HepG2 (cell line): ENCODE measurements around the gene COA1. TPM values are rescaled to one million over a fixed set of nuclear protein-coding genes. Genes with fewer than 3 reads are reported as not detected.

ENCODE experiments used
- CEBPG ChIP-seq: IDR thresholded peaks from 2 replicates; pipeline ENCODE4 v1.6.1; 2016
- ETS1 ChIP-seq: sonication (generic); formaldehyde crosslinking; IDR thresholded peaks from 2 replicates; pipeline ENCODE4 v1.4.0; 2020; ENCODE audit warnings: missing genetic modification reagents
- FLYWCH1 ChIP-seq: sonication (generic); formaldehyde crosslinking; IDR thresholded peaks from 2 replicates; pipeline ENCODE4 v1.8.1; 2023; ENCODE audit warnings: mild to moderate bottlenecking, missing genetic modification reagents
- HMGXB4 ChIP-seq, 2 experiments: sonication (generic) in 1 of 2; formaldehyde crosslinking in 1 of 2; IDR thresholded peaks; 2 replicates each; pipeline versions ENCODE4 v1.4.0 to v1.6.1; 2018 to 2020; ENCODE audit warnings: missing genetic modification reagents in 2 of 2, borderline replicate concordance in 1 of 2, low read depth in 1 of 2, mild to moderate bottlenecking in 1 of 2, missing biosample characterization in 1 of 2
- HNF1A ChIP-seq, 2 experiments: sonication (generic) in 1 of 2; formaldehyde crosslinking in 1 of 2; IDR thresholded peaks; 2 replicates each; pipeline versions ENCODE4 v1.4.0 to v1.6.1; 2016 to 2020; ENCODE audit warnings: borderline replicate concordance in 1 of 2, low read depth in 1 of 2, mild to moderate bottlenecking in 1 of 2, missing genetic modification reagents in 1 of 2
- KIAA2018 ChIP-seq: sonication (generic); formaldehyde crosslinking; IDR thresholded peaks from 2 replicates; pipeline ENCODE4 v1.5.0; 2020; ENCODE audit warnings: mild to moderate bottlenecking, missing genetic modification reagents, borderline replicate concordance
- PHF5A ChIP-seq: IDR thresholded peaks from one replicate; pipeline ENCODE4 v1.6.1; 2018; ENCODE audit warnings: low read depth, missing genetic modification reagents; ENCODE audit not compliant: unreplicated experiment
- POLR2AphosphoS2 ChIP-seq: IDR thresholded peaks from 2 replicates; pipeline ENCODE4 v1.6.1; 2011; ENCODE audit warnings: low read depth, low read length, improper control_type of control experiment
- ZBTB33 ChIP-seq: sonication (generic); formaldehyde crosslinking; IDR thresholded peaks from 2 replicates; pipeline ENCODE4 v1.4.0; 2020; ENCODE audit warnings: missing genetic modification reagents
- polyA plus RNA-seq, 8 experiments: library from polyadenylated mRNA; depleted of rRNA in 3 of 8; stranded (reverse) in 7 of 8; unstranded in 1 of 8; fragments of >200 nt; fragmentation: Illumina TruSeq in 4 of 8; extraction: Trizol in 4 of 8; gene quantifications; 2 replicates each; pipeline versions ENCODE4 v1.2.1 to v1.2.3, GENCODE V29; 2011 to 2016; ENCODE audit warnings: low read depth in 4 of 8, missing spikeins in 1 of 8, mixed read lengths in 1 of 8; ENCODE audit not compliant: insufficient read depth in 1 of 8
- total RNA-seq, 5 experiments: library from RNA; depleted of rRNA; stranded (reverse); fragments of >200 nt; fragmentation: Illumina TruSeq; extraction: Trizol; gene quantifications; 2 replicates each; pipeline ENCODE4 v1.2.3, GENCODE V29; 2016; ENCODE audit warnings: low read depth in 1 of 5

The COA1 gene
- total and polyA plus RNA-seq, 2 of the 13 experiments (the other 11 are each of a cell fraction or from before 2014, with no cell fraction given), result 33.2 to 65.7 TPM

- TF ChIP-seq ETS1 (CRISPR knock-in tag) (no peak), PHF5A (CRISPR knock-in tag) (peak; percentile 89), HMGXB4 (CRISPR knock-in tag; IDR thresholded peaks at IDR 0.05; ENCODE audit: borderline replicate concordance in 1 of 2, low read depth in 1 of 2) (0 out of 4 replicates have a peak, but pooled peaks of 1 of the 2 experiments have one; percentile 42), HNF1A (IDR thresholded peaks at IDR 0.05; ENCODE audit: low read depth) (no peak; the same call in 1 of the 2 replicates), HNF1A (CRISPR knock-in tag; IDR thresholded peaks at IDR 0.05; ENCODE audit: borderline replicate concordance) (peak; percentile 85), ZBTB33 (CRISPR knock-in tag) (peak; percentile 27; the same call in 1 of the 2 replicates), POLR2AphosphoS2 (peak; percentile 48; the same call in 1 of the 2 replicates), CEBPG (CRISPR knock-in tag) (peak; percentile 66), KIAA2018 (no peak), FLYWCH1 (CRISPR knock-in tag) (no peak)
These were observed 89.3 kb downstream of the COA1 start (continued) for GRCh38 chr7:43639858-43640491.
